HUES64 (cell line): ENCODE measurements around the gene FAM204A.

ENCODE experiments used
- H3K27ac ChIP-seq: 2 replicates; pipeline ENCODE4 v1.7.0; 2013; ENCODE audit warnings: low read depth, low read length, inconsistent platforms
- H3K27me3 ChIP-seq: 2 replicates; pipeline ENCODE4 v1.6.1; 2013; ENCODE audit warnings: mild to moderate bottlenecking, low read length; ENCODE audit not compliant: insufficient read depth
- H3K36me3 ChIP-seq: 2 replicates; pipeline ENCODE4 v1.6.1; 2013; ENCODE audit warnings: mild to moderate bottlenecking, low read length; ENCODE audit not compliant: insufficient read depth
- H3K4me1 ChIP-seq: 2 replicates; pipeline ENCODE4 v1.6.1; 2013; ENCODE audit warnings: mild to moderate bottlenecking, low read length, moderate library complexity; ENCODE audit not compliant: insufficient read depth
- H3K4me3 ChIP-seq: 2 replicates; pipeline ENCODE4 v1.5.1; 2013; ENCODE audit warnings: mild to moderate bottlenecking, low read length, moderate library complexity
- H3K9ac ChIP-seq: 2 replicates; pipeline ENCODE4 v1.6.1; 2013; ENCODE audit warnings: mild to moderate bottlenecking, low read depth, low read length
- H3K9me3 ChIP-seq: 2 replicates; pipeline ENCODE4 v1.6.1; 2013; ENCODE audit warnings: low read depth, low read length; ENCODE audit not compliant: insufficient read depth
- WGBS: fragments of 150-250, 120-280 bp; methylation state at CpG from one replicate; pipeline ENCODE4 v1.1.7; 2013; ENCODE audit warnings: missing lambda C conversion rate; 5-methylcytosine and 5-hydroxymethylcytosine counted together

FAM204A gene

DNA sequence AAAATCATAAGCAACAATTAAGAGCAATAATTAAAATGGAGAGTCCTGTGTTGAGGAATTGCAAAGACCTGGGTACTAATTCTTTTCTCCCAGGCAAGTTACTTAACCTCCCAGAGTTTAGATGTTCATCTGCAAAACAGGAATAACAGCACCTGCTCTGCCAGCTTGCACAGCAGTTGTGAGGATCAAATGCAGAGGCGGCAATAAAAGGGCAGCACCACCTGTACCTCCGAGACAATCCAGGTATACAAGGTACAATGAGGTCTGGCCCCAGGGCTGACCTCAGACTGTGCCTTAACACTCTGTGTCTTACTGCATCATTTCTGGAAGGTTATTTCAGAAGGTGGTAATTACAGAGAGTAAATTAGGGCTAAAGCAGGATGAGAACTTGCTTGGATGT lies 14.5 kb upstream of the FAM204A start:
- Histone ChIP-seq H3K4me1 (no peaks in the 10 kb centered on the region), H3K27me3 (no peaks in the 10 kb centered on the region), H3K9ac (no peak overlapping the region), H3K27ac (no peak overlapping the region), H3K36me3 (no peaks in the 10 kb centered on the region), H3K4me3 (no peak overlapping the region), H3K9me3 (no peaks in the 10 kb centered on the region)
- 96% methylated on average over 2 of the region's 2 CpGs for WGBS

DNA sequence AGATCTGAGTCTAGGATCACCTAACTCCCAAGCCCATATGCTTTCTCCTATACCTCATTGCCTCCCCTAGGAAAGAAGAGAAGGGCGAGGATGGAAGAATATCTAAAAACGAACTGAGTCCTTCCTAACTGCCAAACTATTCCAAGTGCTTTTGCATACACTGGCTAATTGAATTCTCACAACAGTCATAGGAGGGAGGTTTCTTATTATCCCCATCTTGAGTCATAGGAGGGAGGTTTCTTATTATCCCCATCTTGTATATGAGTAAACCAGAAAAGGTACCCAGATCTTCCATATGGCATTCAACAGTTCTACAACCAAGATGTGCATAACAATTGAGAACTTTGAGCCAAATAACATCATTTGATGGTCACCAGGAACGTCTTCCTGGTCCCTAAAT lies 13.1 kb upstream of the FAM204A start:
- H3K27ac ChIP-seq: no peak overlapping the region
- no peaks in the 10 kb centered on the region for H3K4me1 ChIP-seq
- no peak overlapping the region for H3K9ac ChIP-seq
- WGBS: 78% methylated on average over 1 of the region's 3 CpGs
- no peaks in the 10 kb centered on the region for H3K9me3 ChIP-seq
- H3K4me3 ChIP-seq: no peak overlapping the region
- no peaks in the 10 kb centered on the region for H3K36me3 ChIP-seq
- no peaks in the 10 kb centered on the region for H3K27me3 ChIP-seq

DNA sequence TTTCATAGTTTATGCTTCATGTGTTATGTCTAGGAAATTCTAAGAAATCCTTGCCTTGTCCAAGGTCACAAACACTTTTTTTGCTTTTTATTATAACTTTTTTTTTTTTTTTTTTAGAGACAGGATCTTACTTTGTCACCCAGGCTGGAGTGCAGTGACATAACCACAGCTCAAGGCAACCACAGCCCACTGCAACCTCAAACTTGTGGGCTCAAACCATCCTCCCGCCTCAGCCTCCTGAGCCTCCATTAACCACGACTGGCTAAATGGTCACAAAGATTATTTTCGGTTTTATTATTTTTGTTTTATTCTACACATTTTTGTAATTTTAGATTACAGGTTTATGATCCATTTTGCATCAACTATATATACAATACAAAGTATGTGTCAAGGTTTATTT lies 7.1 kb upstream of the FAM204A start:
- H3K9ac ChIP-seq: no peak overlapping the region
- WGBS: 100% methylated on average over 1 of the region's 3 CpGs
- H3K36me3 ChIP-seq: no peaks in the 10 kb centered on the region
- no peaks in the 10 kb centered on the region for H3K9me3 ChIP-seq
- H3K4me3 ChIP-seq: no peak overlapping the region
- no peaks in the 10 kb centered on the region for H3K4me1 ChIP-seq
- H3K27ac ChIP-seq: no peak overlapping the region
- H3K27me3 ChIP-seq: no peaks in the 10 kb centered on the region

DNA sequence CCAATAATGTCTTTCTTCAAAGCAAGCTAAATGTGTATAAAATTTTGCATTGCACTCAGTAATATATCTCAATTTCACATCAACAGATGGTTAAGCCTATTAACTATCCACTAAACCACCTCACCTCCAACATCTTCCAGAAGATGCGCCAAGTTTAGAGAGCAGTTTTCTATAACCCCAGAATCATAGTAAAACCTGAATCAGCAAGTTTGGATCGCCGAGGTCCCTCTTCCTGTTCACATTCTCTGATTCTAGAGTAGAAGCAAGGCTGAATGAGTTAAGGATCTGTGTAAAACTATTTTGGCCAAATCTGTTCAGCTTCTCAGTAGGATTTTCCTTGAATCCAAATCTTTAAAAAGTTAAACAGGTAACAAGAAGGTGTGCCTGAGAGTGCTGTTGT lies 1.4 kb upstream of the FAM204A start:
- 88% methylated on average over 3 of the region's 3 CpGs for WGBS

DNA sequence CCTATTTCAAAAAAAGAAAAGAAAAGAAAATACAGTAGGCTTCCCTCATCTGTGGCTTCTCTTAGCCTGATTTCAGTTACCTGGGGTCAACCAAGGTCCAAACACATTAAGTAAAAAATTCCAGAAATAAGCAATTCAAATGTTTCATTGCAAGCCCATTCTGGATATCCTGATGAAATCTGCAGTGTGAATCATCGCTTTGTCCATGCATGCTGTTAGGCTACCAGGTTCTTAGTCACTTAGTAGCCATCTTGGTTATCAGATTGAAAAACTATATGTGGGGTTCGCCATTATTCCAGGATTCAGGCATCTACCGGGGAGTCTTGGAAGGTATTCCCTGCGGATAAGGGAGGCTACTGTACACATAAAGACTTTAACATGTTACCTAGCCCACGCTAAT lies 991 bp upstream of the FAM204A start:
- 0 out of 2 replicates have a peak, but pooled peaks cover 6% of the 10 kb centered on the region for H3K4me1 ChIP-seq
- H3K27me3 ChIP-seq: no peaks in the 10 kb centered on the region
- 0 out of 2 replicates have a peak, but pooled peaks cover 4% of the 10 kb centered on the region for H3K36me3 ChIP-seq
- WGBS: 94% methylated on average over 5 of the region's 5 CpGs
- H3K9me3 ChIP-seq: no peaks in the 10 kb centered on the region
- H3K9ac ChIP-seq: no peak overlapping the region
- H3K4me3 ChIP-seq: no peak overlapping the region
- H3K27ac ChIP-seq: no peak overlapping the region

More for the DNA sequence above, 1.4 kb upstream of the FAM204A start:
- Histone ChIP-seq H3K9me3 (no peaks in the 10 kb centered on the region), H3K4me1 (0 out of 2 replicates have a peak, but pooled peaks cover 6% of the 10 kb centered on the region), H3K9ac (no peak overlapping the region), H3K27me3 (no peaks in the 10 kb centered on the region), H3K36me3 (0 out of 2 replicates have a peak, but pooled peaks cover 4% of the 10 kb centered on the region), H3K27ac (no peak overlapping the region), H3K4me3 (no peak overlapping the region)

DNA sequence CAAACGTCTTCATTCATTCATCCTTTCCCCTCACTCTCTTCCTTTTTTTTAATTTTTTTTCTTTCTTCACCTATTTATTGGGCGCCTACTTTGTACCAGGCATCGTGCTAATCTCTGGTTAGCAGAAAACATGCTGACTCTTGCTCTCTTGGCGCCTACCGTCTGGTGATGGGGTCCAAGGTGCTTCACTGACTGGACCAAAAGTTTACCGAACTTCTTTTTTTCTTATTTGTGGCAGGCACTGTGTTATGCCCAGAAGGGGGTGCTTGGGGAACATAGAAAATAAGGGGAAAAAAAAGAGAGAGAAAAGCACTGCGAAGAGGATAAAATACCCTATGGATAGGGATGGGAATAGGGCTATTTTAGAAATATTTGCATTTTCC lies 505 bp upstream of the FAM204A start:
- no peak overlapping the region for H3K27ac ChIP-seq
- 47% methylated on average over 7 of the region's 7 CpGs for WGBS

DNA sequence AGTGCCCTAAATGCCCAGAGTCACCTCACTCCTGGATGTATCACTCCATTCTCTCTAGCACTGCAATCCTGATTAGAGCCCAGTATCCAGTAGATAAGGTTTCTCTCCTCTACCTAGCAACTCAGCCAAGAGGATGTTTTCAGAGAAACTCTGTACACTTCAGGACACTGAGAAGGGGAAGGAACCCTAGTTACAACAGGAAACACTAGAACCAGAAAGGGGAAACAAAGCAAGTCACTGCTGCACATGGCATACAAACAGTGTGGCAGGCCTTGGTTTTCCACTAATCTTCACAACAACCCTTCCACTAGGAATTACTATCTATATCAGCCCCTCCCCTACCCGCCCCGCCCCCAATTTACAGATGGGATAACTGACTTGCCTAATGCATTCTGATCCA lies 1.6 kb downstream of the FAM204A start:
- Histone ChIP-seq H3K4me3 (no peak overlapping the region), H3K27me3 (no peaks in the 10 kb centered on the region), H3K9me3 (no peaks in the 10 kb centered on the region), H3K4me1 (0 out of 2 replicates have a peak, but pooled peaks cover 6% of the 10 kb centered on the region), H3K27ac (no peak overlapping the region), H3K36me3 (peaks cover 20% of the 10 kb centered on the region), H3K9ac (no peak overlapping the region)
- WGBS: 87% methylated on average over 2 of the region's 2 CpGs

More for the DNA sequence above, 505 bp upstream of the FAM204A start:
- H3K9ac ChIP-seq: peak overlapping the region; percentile 56; the same call in 1 of the 2 replicates
- H3K27me3 ChIP-seq: no peaks in the 10 kb centered on the region
- 0 out of 2 replicates have a peak, but pooled peaks cover 6% of the 10 kb centered on the region for H3K4me1 ChIP-seq
- peaks cover 9% of the 10 kb centered on the region; the same call in 1 of the 2 replicates for H3K36me3 ChIP-seq
- H3K4me3 ChIP-seq: peak overlapping the region; percentile 90
- H3K9me3 ChIP-seq: no peaks in the 10 kb centered on the region

DNA sequence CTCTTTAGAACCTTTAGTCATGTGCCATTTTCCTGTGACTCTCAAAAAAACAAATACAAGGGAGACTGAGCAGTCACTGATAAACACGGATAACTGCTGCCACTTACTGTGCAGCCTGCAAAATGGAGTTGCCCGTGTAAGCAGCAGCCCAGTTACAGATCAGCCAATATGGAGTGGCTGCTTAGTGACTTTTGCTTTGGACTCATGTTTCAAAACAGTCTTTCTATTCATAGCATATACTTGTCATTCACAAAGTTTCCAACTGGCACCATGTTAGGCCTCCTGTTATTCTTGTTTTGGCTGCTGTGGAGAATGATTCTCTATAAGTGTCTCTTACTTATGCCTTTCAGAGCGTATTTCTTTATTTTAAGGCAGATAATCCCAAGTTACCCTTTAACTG lies 3.0 kb downstream of the FAM204A start:
- 91% methylated on average over 3 of the region's 3 CpGs for WGBS
- no peaks in the 10 kb centered on the region for H3K27me3 ChIP-seq
- H3K9ac ChIP-seq: no peak overlapping the region
- peaks cover 34% of the 10 kb centered on the region for H3K36me3 ChIP-seq
- no peaks in the 10 kb centered on the region for H3K9me3 ChIP-seq
- no peak overlapping the region for H3K4me3 ChIP-seq
- H3K27ac ChIP-seq: no peak overlapping the region
- H3K4me1 ChIP-seq: 0 out of 2 replicates have a peak, but pooled peaks cover 6% of the 10 kb centered on the region

DNA sequence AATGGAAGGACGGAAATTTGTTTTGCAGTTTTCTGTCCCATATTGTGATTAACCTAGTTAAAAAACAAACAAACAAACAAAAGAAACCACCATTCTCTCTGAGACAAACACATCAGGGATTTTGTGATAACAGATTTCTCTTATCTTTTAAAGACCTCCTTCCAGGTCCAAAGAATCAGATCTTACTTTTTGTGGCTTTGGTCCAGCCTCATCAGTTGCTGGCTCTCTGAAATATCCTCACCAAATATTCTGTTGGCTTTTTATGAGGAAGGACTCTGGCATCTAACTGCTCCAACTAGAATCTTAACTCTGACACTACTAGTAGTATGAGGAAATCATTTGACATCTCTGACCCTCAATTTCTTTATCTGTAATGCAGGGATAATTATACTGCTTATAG lies 4.8 kb downstream of the FAM204A start:
- Histone ChIP-seq H3K4me1 (0 out of 2 replicates have a peak, but pooled peaks cover 6% of the 10 kb centered on the region), H3K27ac (no peak overlapping the region), H3K36me3 (peaks cover 50% of the 10 kb centered on the region), H3K4me3 (no peak overlapping the region), H3K9ac (no peak overlapping the region), H3K9me3 (no peaks in the 10 kb centered on the region), H3K27me3 (no peaks in the 10 kb centered on the region)
- WGBS: 83% methylated on average over 1 of the region's 1 CpG

DNA sequence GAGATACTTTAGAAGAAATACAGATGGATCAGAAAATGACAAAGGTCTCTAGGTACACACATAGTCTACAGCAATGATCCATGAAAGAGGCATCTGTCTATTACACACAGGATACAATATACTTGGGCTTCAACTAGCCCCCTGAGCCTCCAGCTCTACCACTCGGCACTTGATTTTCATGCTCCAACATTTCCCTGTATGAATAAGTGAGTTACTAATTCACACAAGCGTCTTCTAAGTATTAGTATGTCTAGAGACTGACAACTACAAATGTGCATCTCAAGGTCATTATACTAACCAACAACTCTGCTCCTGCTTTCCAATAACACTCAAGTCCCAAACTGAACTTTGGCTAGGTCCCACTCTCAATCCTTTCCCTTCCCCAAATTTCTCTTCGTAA lies 8.3 kb downstream of the FAM204A start:
- no peaks in the 10 kb centered on the region for H3K27me3 ChIP-seq
- H3K9me3 ChIP-seq: no peaks in the 10 kb centered on the region
- no peak overlapping the region for H3K4me3 ChIP-seq
- peaks cover 75% of the 10 kb centered on the region for H3K36me3 ChIP-seq
- no peaks in the 10 kb centered on the region for H3K4me1 ChIP-seq
- H3K27ac ChIP-seq: no peak overlapping the region
- H3K9ac ChIP-seq: no peak overlapping the region
- 96% methylated on average over 3 of the region's 3 CpGs for WGBS

DNA sequence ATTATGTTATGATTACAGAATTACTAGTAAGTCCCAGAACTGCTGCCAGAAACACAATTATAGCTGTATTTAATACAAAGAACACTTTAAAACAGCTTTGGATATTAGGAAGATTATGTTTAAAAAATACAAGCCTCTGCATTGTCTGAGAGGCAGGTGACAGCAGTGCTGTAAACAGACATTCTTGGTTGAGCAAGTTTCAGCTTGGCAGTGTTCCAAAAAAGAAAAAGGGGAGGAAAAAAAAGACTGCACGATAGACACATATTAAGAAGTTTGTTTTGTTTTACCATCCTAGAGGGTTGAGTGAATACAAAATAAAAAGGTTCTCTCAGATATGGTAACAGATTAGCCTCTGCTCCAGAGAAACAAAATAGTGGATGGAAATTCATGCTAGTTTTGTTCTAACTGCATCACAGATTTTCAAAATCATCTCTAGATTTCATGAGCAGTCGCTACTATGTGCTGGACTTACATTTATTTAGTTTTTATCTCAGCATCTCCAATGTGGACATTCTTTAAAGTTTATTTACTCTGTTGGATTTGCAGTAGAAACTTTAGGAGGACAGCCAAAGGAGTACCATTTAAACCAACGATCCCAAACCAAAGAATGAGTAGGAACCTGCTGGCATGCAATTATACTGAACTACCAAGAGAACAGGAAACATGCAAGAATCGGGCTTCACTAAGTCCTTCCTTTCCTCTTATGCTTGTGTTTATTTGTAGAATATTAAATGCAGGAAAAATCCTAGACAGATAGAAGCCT lies 9.0 kb downstream of the FAM204A start:
- H3K4me1 ChIP-seq: no peaks in the 10 kb centered on the region
- no peak overlapping the region for H3K27ac ChIP-seq
- no peaks in the 10 kb centered on the region for H3K27me3 ChIP-seq
- H3K4me3 ChIP-seq: no peak overlapping the region
- H3K9me3 ChIP-seq: no peaks in the 10 kb centered on the region
- no peak overlapping the region for H3K9ac ChIP-seq
- 96% methylated on average over 4 of the region's 4 CpGs for WGBS
- H3K36me3 ChIP-seq: peaks cover 78% of the 10 kb centered on the region
